ENCODE measurements around the gene PIK3CA.
A peak's percentile ranks its signal among the peaks of the same experiment; 100 is the strongest.

The PIK3CA gene

GRCh38 chr3:179158336-179159039 lies 10.3 kb downstream of the PIK3CA start:
- DNase-seq (ENCODE audit: low spot score): no peak

- DNase-seq (ENCODE audit: low spot score): no peak
These were observed 15.3 kb downstream of the PIK3CA start for GRCh38 chr3:179163503-179163902.

- DNase-seq (ENCODE audit: low spot score): no peak
These were observed 16.7 kb downstream of the PIK3CA start for GRCh38 chr3:179164857-179165256.

- DNase-seq (ENCODE audit: low spot score): no peak
These were observed 18.5 kb downstream of the PIK3CA start for GRCh38 chr3:179166561-179167201.

GRCh38 chr3:179168918-179169317 lies 20.8 kb downstream of the PIK3CA start:
- DNase-seq (ENCODE audit: low spot score): no peak

- no peak for DNase-seq (ENCODE audit: low spot score)
These were observed 24.4 kb downstream of the PIK3CA start for GRCh38 chr3:179172546-179172945.

- DNase-seq (ENCODE audit: low spot score): no peak
These were observed 26.2 kb downstream of the PIK3CA start for GRCh38 chr3:179174316-179174715.

GRCh38 chr3:179174898-179175297 lies 26.7 kb downstream of the PIK3CA start:
- DNase-seq (ENCODE audit: low spot score): no peak

- DNase-seq (ENCODE audit: low spot score): no peak
These were observed 27.2 kb downstream of the PIK3CA start for GRCh38 chr3:179175358-179175757.

- no peak for DNase-seq (ENCODE audit: low spot score)
These were observed 29.5 kb downstream of the PIK3CA start for GRCh38 chr3:179177611-179178010.

- no peak for DNase-seq (ENCODE audit: low spot score)
These were observed 31.1 kb downstream of the PIK3CA start for GRCh38 chr3:179179256-179179655.

GRCh38 chr3:179179979-179180759 lies 32.0 kb downstream of the PIK3CA start:
- no peak for DNase-seq (ENCODE audit: low spot score)

GRCh38 chr3:179181021-179181472 lies 32.9 kb downstream of the PIK3CA start:
- peak; percentile 43 for DNase-seq (ENCODE audit: low spot score)

- DNase-seq (ENCODE audit: low spot score): no peak
These were observed 33.9 kb downstream of the PIK3CA start for GRCh38 chr3:179181993-179182551.

- no peak for DNase-seq (ENCODE audit: low spot score)
These were observed 34.7 kb downstream of the PIK3CA start for GRCh38 chr3:179182902-179183301.

- no peak for DNase-seq (ENCODE audit: low spot score)
These were observed 36.7 kb downstream of the PIK3CA start for GRCh38 chr3:179184826-179185225.

GRCh38 chr3:179186426-179186825 lies 38.3 kb downstream of the PIK3CA start:
- DNase-seq (ENCODE audit: low spot score): no peak

- no peak for DNase-seq (ENCODE audit: low spot score)
These were observed 41.6 kb downstream of the PIK3CA start for GRCh38 chr3:179189759-179190158.

GRCh38 chr3:179190581-179190980 lies 42.4 kb downstream of the PIK3CA start:
- no peak for DNase-seq (ENCODE audit: low spot score)

GRCh38 chr3:179192542-179192941 lies 44.4 kb downstream of the PIK3CA start:
- DNase-seq (ENCODE audit: low spot score): no peak

GRCh38 chr3:179194931-179195330 lies 46.8 kb downstream of the PIK3CA start:
- no peak for DNase-seq (ENCODE audit: low spot score)

- DNase-seq (ENCODE audit: low spot score): no peak
These were observed 47.9 kb downstream of the PIK3CA start for GRCh38 chr3:179196098-179196497.

- no peak for DNase-seq (ENCODE audit: low spot score)
These were observed 48.5 kb downstream of the PIK3CA start for GRCh38 chr3:179196700-179197099.

Measured in Ammon's horn (tissue), 1 donor.